ENCODE results near the gene TIAM1. TPM values are rescaled to one million over a fixed set of nuclear protein-coding genes. Genes with fewer than 3 reads are reported as not detected.

The TIAM1 gene
- total and polyA plus RNA-seq, 9 donors, result 8.7 to 21.3 (median 12.4) TPM

GRCh38 chr21:31185663-31186062 lies 158.4 kb downstream of the TIAM1 start:
- no peaks in the 10 kb centered on the region for H3K9me3 ChIP-seq (replicated peaks; ENCODE audit: control insufficient read depth, low read depth, low read length)
- H3K27me3 ChIP-seq (ENCODE audit: control insufficient read depth, insufficient read depth, low read length), result no peaks in the 10 kb centered on the region
- H3K27ac ChIP-seq (ENCODE audit: low read length), result no peak overlapping the region
- no peaks in the 10 kb centered on the region for H3K4me1 ChIP-seq (ENCODE audit: control insufficient read depth, insufficient read depth, low read length)
- no peak for DNase-seq
- no CpG with 5 or more reads among the region's 3 CpGs for WGBS (ENCODE audit: insufficient coverage)
- no peak overlapping the region for H3K4me3 ChIP-seq (ENCODE audit: low read length)
- no peaks in the 10 kb centered on the region for H3K36me3 ChIP-seq (ENCODE audit: control insufficient read depth, insufficient read depth, low read length)

GRCh38 chr21:31184876-31185275 lies 159.2 kb downstream of the TIAM1 start:
- H3K27ac ChIP-seq (ENCODE audit: low read length), result no peak overlapping the region
- H3K27me3 ChIP-seq (ENCODE audit: control insufficient read depth, insufficient read depth, low read length), result no peaks in the 10 kb centered on the region
- H3K9me3 ChIP-seq (replicated peaks; ENCODE audit: control insufficient read depth, low read depth, low read length), result no peaks in the 10 kb centered on the region
- no peaks in the 10 kb centered on the region for H3K4me1 ChIP-seq (ENCODE audit: control insufficient read depth, insufficient read depth, low read length)
- DNase-seq, result no peak
- no peak overlapping the region for H3K4me3 ChIP-seq (ENCODE audit: low read length)
- no peaks in the 10 kb centered on the region for H3K36me3 ChIP-seq (ENCODE audit: control insufficient read depth, insufficient read depth, low read length)
- 100% methylated on average over 3 of the region's 6 CpGs for WGBS (ENCODE audit: insufficient coverage)

- no peaks in the 10 kb centered on the region for H3K36me3 ChIP-seq (ENCODE audit: control insufficient read depth, insufficient read depth, low read length)
Measured at GRCh38 chr21:31184459-31184858, 159.6 kb downstream of the TIAM1 start.

GRCh38 chr21:31182231-31183140 lies 161.6 kb downstream of the TIAM1 start:
- no peak for DNase-seq
- H3K27ac ChIP-seq (ENCODE audit: low read length), result no peak overlapping the region
- 94% methylated on average over 9 of the region's 24 CpGs for WGBS (ENCODE audit: insufficient coverage)

More at GRCh38 chr21:31184459-31184858, 159.6 kb downstream of the TIAM1 start:
- Histone ChIP-seq H3K27ac (ENCODE audit: low read length) (no peak overlapping the region), H3K4me1 (ENCODE audit: control insufficient read depth, insufficient read depth, low read length) (no peaks in the 10 kb centered on the region), H3K4me3 (ENCODE audit: low read length) (no peak overlapping the region), H3K9me3 (replicated peaks; ENCODE audit: control insufficient read depth, low read depth, low read length) (no peaks in the 10 kb centered on the region), H3K27me3 (ENCODE audit: control insufficient read depth, insufficient read depth, low read length) (no peaks in the 10 kb centered on the region)
- 74% methylated on average over 5 of the region's 6 CpGs for WGBS (ENCODE audit: insufficient coverage)
- no peak for DNase-seq

GRCh38 chr21:31181082-31181750 lies 162.8 kb downstream of the TIAM1 start:
- WGBS (ENCODE audit: insufficient coverage), result 78% methylated on average over 5 of the region's 12 CpGs
- DNase-seq, result no peak
- no peaks in the 10 kb centered on the region for H3K9me3 ChIP-seq (replicated peaks; ENCODE audit: control insufficient read depth, low read depth, low read length)
- no peaks in the 10 kb centered on the region for H3K27me3 ChIP-seq (ENCODE audit: control insufficient read depth, insufficient read depth, low read length)
- no peaks in the 10 kb centered on the region for H3K4me1 ChIP-seq (ENCODE audit: control insufficient read depth, insufficient read depth, low read length)
- no peak overlapping the region for H3K27ac ChIP-seq (ENCODE audit: low read length)
- no peak overlapping the region for H3K4me3 ChIP-seq (ENCODE audit: low read length)
- no peaks in the 10 kb centered on the region for H3K36me3 ChIP-seq (ENCODE audit: control insufficient read depth, insufficient read depth, low read length)

More at GRCh38 chr21:31182231-31183140, 161.6 kb downstream of the TIAM1 start:
- H3K27me3 ChIP-seq (ENCODE audit: control insufficient read depth, insufficient read depth, low read length), result no peaks in the 10 kb centered on the region
- H3K4me3 ChIP-seq (ENCODE audit: low read length), result no peak overlapping the region
- H3K9me3 ChIP-seq (replicated peaks; ENCODE audit: control insufficient read depth, low read depth, low read length), result no peaks in the 10 kb centered on the region
- H3K4me1 ChIP-seq (ENCODE audit: control insufficient read depth, insufficient read depth, low read length), result no peaks in the 10 kb centered on the region
- no peaks in the 10 kb centered on the region for H3K36me3 ChIP-seq (ENCODE audit: control insufficient read depth, insufficient read depth, low read length)

GRCh38 chr21:31180256-31181081 lies 163.6 kb downstream of the TIAM1 start:
- Histone ChIP-seq H3K27me3 (ENCODE audit: control insufficient read depth, insufficient read depth, low read length) (no peaks in the 10 kb centered on the region), H3K27ac (ENCODE audit: low read length) (no peak overlapping the region), H3K4me1 (ENCODE audit: control insufficient read depth, insufficient read depth, low read length) (no peaks in the 10 kb centered on the region), H3K9me3 (replicated peaks; ENCODE audit: control insufficient read depth, low read depth, low read length) (no peaks in the 10 kb centered on the region), H3K4me3 (ENCODE audit: low read length) (no peak overlapping the region), H3K36me3 (ENCODE audit: control insufficient read depth, insufficient read depth, low read length) (no peaks in the 10 kb centered on the region)
- WGBS (ENCODE audit: insufficient coverage), result no CpG with 5 or more reads among the region's 5 CpGs
- peak; percentile 59 for DNase-seq

GRCh38 chr21:31176725-31177124 lies 167.3 kb downstream of the TIAM1 start:
- WGBS (ENCODE audit: insufficient coverage), result no CpG with 5 or more reads among the region's 4 CpGs
- Histone ChIP-seq H3K27ac (ENCODE audit: low read length) (no peak overlapping the region), H3K4me3 (ENCODE audit: low read length) (no peak overlapping the region), H3K36me3 (ENCODE audit: control insufficient read depth, insufficient read depth, low read length) (no peaks in the 10 kb centered on the region), H3K27me3 (ENCODE audit: control insufficient read depth, insufficient read depth, low read length) (no peaks in the 10 kb centered on the region), H3K9me3 (replicated peaks; ENCODE audit: control insufficient read depth, low read depth, low read length) (no peaks in the 10 kb centered on the region), H3K4me1 (ENCODE audit: control insufficient read depth, insufficient read depth, low read length) (peaks cover 9% of the 10 kb centered on the region)
- DNase-seq, result no peak

- Histone ChIP-seq H3K27ac (ENCODE audit: low read length) (no peak overlapping the region), H3K27me3 (ENCODE audit: control insufficient read depth, insufficient read depth, low read length) (no peaks in the 10 kb centered on the region), H3K4me1 (ENCODE audit: control insufficient read depth, insufficient read depth, low read length) (peaks cover 9% of the 10 kb centered on the region), H3K9me3 (replicated peaks; ENCODE audit: control insufficient read depth, low read depth, low read length) (no peaks in the 10 kb centered on the region), H3K4me3 (ENCODE audit: low read length) (no peak overlapping the region), H3K36me3 (ENCODE audit: control insufficient read depth, insufficient read depth, low read length) (no peaks in the 10 kb centered on the region)
- DNase-seq, result peak; percentile 58
- WGBS (ENCODE audit: insufficient coverage), result no CpG with 5 or more reads among the region's 2 CpGs
Measured at GRCh38 chr21:31176080-31176551, 167.9 kb downstream of the TIAM1 start.

GRCh38 chr21:31173881-31174555 lies 170.0 kb downstream of the TIAM1 start:
- DNase-seq, result peak; percentile 65
- no peak overlapping the region for H3K27ac ChIP-seq (ENCODE audit: low read length)

More at GRCh38 chr21:31173881-31174555, 170.0 kb downstream of the TIAM1 start:
- H3K9me3 ChIP-seq (replicated peaks; ENCODE audit: control insufficient read depth, low read depth, low read length), result no peaks in the 10 kb centered on the region
- H3K4me3 ChIP-seq (ENCODE audit: low read length), result no peak overlapping the region
- 29% methylated on average over 19 of the region's 25 CpGs for WGBS (ENCODE audit: insufficient coverage)
- H3K36me3 ChIP-seq (ENCODE audit: control insufficient read depth, insufficient read depth, low read length), result no peaks in the 10 kb centered on the region
- peaks cover 9% of the 10 kb centered on the region for H3K4me1 ChIP-seq (ENCODE audit: control insufficient read depth, insufficient read depth, low read length)
- no peaks in the 10 kb centered on the region for H3K27me3 ChIP-seq (ENCODE audit: control insufficient read depth, insufficient read depth, low read length)

Measured in muscle of leg (tissue), 11 donors.